ENCODE results near the gene CNKSR3.

CNKSR3 gene

DNA sequence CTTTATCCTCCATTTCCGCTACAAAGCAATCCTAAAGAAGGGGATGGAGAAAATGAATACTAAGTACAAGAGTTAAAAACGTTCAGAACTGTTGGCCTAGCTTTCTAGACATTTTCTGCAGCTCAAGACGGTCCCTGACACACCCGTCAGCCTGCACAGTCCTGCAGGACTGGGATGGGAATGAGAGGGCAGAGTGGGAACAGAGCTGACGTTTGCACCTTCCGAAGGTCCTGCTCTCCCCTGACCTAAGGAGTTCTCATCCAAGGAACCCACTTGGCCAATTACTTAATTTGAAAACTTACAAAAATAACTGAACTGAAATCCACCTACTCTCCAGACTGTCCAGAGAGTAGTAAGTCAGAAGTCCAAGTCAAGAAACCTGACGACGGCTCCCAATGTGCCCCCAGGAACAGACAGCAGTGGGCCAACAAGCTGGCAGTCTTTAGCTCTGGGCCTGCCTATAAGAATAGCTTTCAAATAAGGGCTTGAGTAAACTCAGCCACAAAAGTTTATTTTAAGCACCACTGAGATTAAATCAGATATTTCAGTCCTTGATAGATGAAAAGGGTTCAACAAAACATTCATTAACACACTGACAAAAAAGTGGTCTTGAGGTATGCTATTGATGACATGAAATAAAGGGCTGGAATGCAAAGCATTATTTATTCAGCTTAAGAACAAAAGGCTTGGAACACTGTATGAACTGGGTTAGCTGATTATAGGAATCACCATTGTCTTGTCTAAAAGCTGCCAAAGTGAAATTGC, 76.8 kb downstream of the CNKSR3 start:
- H3K4me3 ChIP-seq (ENCODE audit: low read depth, low read length), result no peak overlapping the region
- DNase-seq (ENCODE audit: low read depth), result no peak

DNA sequence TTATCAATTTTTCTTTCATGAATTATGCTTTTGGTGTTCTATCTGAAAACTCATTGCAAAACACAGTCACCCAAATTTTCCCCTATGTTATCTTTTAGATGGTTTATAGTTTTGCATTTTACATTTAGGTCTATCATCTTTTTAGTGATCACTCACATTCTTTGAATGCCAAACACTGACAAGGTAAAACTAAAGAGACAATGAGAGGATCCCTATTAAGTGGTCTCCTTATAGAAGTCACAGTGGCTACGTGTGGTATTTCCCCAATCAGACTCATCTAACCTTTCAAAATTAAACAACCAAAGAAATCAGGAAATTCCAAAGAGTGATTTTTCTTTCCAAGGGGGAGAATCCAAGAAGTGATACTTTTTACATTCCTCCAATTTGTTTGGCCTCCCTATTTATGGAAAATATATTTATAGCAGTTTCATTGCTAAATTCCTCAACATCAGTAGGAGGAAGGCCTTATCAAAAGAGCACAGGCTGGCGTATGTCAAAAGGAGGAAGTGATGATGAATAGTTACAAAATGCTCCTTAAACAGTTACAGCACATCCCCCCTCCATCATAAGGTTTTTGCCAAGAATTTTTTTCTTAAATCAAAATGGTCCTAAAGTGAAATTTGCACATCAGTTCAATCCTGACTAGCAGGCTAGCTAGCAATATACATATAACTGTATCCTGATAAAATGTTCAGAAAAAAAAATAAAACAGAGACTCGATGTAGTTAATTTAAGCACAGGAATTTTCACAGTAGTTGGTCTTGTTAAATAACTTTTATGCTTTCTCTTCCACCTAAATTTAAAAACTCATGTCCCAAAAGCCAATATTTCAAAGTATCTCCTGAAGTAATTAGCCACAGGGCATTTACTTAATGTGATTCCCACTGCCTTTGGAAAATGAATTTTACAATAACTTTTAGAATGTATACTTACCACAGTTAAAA, 77.7 kb downstream of the CNKSR3 start:
- H3K4me3 ChIP-seq (ENCODE audit: low read depth, low read length), result no peak overlapping the region
- no peak for DNase-seq (ENCODE audit: low read depth)

DNA sequence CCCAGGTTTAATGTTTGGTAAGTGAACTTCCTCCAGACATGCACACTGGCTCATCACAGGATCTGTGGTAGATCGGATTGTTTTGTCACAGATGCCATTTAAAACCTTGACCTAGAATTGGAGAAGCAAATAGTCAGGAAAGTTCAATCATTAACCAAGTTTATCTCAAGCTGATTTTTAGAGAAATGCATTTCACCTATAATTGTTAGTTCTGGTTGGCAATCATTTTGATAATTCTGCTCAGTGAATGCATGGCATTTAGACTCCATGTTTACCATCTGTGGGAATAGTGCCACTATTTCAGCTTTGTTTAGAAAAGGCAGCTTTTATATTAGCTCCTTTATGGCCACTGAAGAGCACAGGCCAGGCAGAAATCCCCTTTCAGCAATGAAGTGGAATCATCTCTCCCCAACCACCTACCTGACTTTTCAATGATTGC, 80.0 kb downstream of the CNKSR3 start:
- H3K4me3 ChIP-seq (ENCODE audit: low read depth, low read length), result no peak overlapping the region
- DNase-seq (ENCODE audit: low read depth), result no peak

- no peak overlapping the region for H3K4me3 ChIP-seq (ENCODE audit: low read depth, low read length)
- no peak for DNase-seq (ENCODE audit: low read depth)
Measured at GRCh38 chr6:154429711-154430110, 80.8 kb downstream of the CNKSR3 start.

DNA sequence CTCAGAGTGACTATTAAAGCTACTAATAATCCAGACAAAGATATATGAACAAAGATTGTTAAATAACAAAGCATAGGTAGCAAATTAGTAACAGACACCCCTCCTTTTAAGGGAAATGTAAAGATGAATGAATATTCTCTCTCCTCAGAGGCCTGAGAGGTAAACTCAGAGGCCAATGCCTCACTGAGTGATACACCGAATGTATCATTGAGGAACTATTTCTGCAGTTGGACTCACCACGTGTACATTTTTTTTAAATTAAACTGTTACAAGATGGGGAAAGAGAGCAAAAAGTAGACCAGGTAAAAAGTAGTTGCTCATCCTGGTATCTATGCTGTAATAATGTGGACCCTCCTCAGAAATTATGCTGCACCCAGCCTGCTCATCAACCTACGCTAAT, 81.6 kb downstream of the CNKSR3 start:
- DNase-seq (ENCODE audit: low read depth), result no peak

DNA sequence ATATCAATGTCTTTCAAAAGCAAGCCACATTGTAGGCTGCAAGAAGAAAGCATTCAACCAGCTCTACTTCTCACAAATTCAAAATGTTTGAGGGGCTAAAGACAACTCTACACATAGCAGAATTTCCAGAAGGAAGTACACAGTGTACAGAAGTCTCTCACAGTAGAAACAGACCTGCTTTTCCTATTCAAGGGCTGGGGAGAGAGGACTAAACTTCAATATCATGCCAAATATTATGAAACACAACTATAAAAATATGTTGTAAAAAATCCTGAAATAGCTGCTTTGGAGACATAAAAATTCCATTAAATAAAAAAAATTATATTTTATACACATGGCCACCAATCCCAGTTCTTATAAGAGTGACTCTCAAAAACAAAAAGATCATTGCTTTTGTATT, 83.0 kb downstream of the CNKSR3 start:
- DNase-seq (ENCODE audit: low read depth), result no peak
- no peak overlapping the region for H3K4me3 ChIP-seq (ENCODE audit: low read depth, low read length)

More for the DNA sequence above, 81.6 kb downstream of the CNKSR3 start:
- H3K4me3 ChIP-seq (ENCODE audit: low read depth, low read length), result no peak overlapping the region

DNA sequence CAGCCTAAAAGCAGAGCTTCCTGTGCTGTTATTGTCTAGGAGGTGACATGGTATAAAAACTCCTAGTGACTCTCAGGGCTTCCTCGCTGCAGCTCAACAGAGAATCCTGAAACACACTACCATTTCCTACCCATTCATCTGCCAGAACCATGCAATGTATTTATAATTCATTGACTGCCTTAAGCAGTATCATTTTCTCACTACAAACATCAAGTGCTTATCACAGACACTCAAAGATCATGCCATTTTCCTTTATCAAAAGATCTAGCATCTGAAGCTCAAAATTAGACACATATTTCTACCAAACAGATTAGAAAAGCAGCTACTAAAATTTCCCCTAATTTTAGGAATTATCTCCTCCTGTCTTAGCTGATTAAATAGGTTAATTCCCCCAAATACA, 83.5 kb downstream of the CNKSR3 start:
- no peak for DNase-seq (ENCODE audit: low read depth)
- H3K4me3 ChIP-seq (ENCODE audit: low read depth, low read length), result no peak overlapping the region

GRCh38 chr6:154425034-154425433, 85.5 kb downstream of the CNKSR3 start:
- no peak overlapping the region for H3K4me3 ChIP-seq (ENCODE audit: low read depth, low read length)
- DNase-seq (ENCODE audit: low read depth), result no peak

- H3K4me3 ChIP-seq (ENCODE audit: low read depth, low read length), result no peak overlapping the region
- peak; percentile 43 for DNase-seq (ENCODE audit: low read depth)
Measured at GRCh38 chr6:154414021-154414813, 96.3 kb downstream of the CNKSR3 start.

- no peak for DNase-seq (ENCODE audit: low read depth)
- H3K4me3 ChIP-seq (ENCODE audit: low read depth, low read length), result no peak overlapping the region
Measured at GRCh38 chr6:154412106-154412820, 98.2 kb downstream of the CNKSR3 start.

GRCh38 chr6:154411076-154411475, 99.4 kb downstream of the CNKSR3 start:
- no peak for DNase-seq (ENCODE audit: low read depth)
- no peak overlapping the region for H3K4me3 ChIP-seq (ENCODE audit: low read depth, low read length)

- peak; percentile 92 for DNase-seq (ENCODE audit: low read depth)
- no peak overlapping the region for H3K4me3 ChIP-seq (ENCODE audit: low read depth, low read length)
Measured at GRCh38 chr6:154410619-154411072, 99.8 kb downstream of the CNKSR3 start.

GRCh38 chr6:154408891-154409500, 101.5 kb downstream of the CNKSR3 start:
- DNase-seq (ENCODE audit: low read depth), result no peak
- no peak overlapping the region for H3K4me3 ChIP-seq (ENCODE audit: low read depth, low read length)

- no peak for DNase-seq (ENCODE audit: low read depth)
- no peak overlapping the region for H3K4me3 ChIP-seq (ENCODE audit: low read depth, low read length)
Measured at GRCh38 chr6:154407440-154407839, 103.0 kb downstream of the CNKSR3 start.

GRCh38 chr6:154406869-154407268, 103.6 kb downstream of the CNKSR3 start:
- no peak overlapping the region for H3K4me3 ChIP-seq (ENCODE audit: low read depth, low read length)
- no peak for DNase-seq (ENCODE audit: low read depth)

GRCh38 chr6:154406301-154406700, 104.2 kb downstream of the CNKSR3 start:
- no peak for DNase-seq (ENCODE audit: low read depth)
- H3K4me3 ChIP-seq (ENCODE audit: low read depth, low read length), result no peak overlapping the region

- H3K4me3 ChIP-seq (ENCODE audit: low read depth, low read length), result no peak overlapping the region
- no peak for DNase-seq (ENCODE audit: low read depth)
Measured at GRCh38 chr6:154404791-154405400, 105.6 kb downstream of the CNKSR3 start.

- H3K4me3 ChIP-seq (ENCODE audit: low read depth, low read length), result no peak overlapping the region
- peak; percentile 65 for DNase-seq (ENCODE audit: low read depth)
Measured at GRCh38 chr6:154403788-154404187, 106.7 kb downstream of the CNKSR3 start.

Measured in skeletal muscle cell (primary cell).